Endothelial cell of umbilical vein (primary cell): ENCODE results near the gene ACER1.

Experiments used
- EZH2 ChIP-seq: IDR thresholded peaks from 2 replicates; pipeline ENCODE4 v1.6.1; 2012; ENCODE audit warnings: borderline replicate concordance, low read depth, mild to moderate bottlenecking, moderate library complexity, low read length, inconsistent platforms; ENCODE audit not compliant: severe bottlenecking
- GATA2 ChIP-seq: IDR thresholded peaks from 2 replicates; pipeline ENCODE4 v1.7.0; 2011; ENCODE audit warnings: low read depth, mild to moderate bottlenecking, moderate library complexity, mixed read lengths, low read length; ENCODE audit not compliant: insufficient read length, insufficient read depth
- MYC ChIP-seq: IDR thresholded peaks from one replicate; pipeline ENCODE4 v1.6.1; 2011; ENCODE audit warnings: mild to moderate bottlenecking, low read depth, low read length
- POLR2A ChIP-seq: IDR thresholded peaks from 2 replicates; pipeline ENCODE4 v1.6.1; 2012; ENCODE audit warnings: low read depth, mild to moderate bottlenecking, control low read depth, low read length
- TF ChIP-seq, protein P1 (sequence below), 2 donors: IDR thresholded peaks; 1 replicate in 1 of 2; 2 replicates in 1 of 2; pipeline ENCODE4 v1.5.1; 2011; ENCODE audit warnings: low read length in 2 of 2, mild to moderate bottlenecking in 2 of 2, moderate library complexity in 2 of 2, control low read depth in 1 of 2, inconsistent platforms in 1 of 2, low read depth in 1 of 2; ENCODE audit not compliant: insufficient read depth in 1 of 2; ENCODE audit errors: extremely low read depth in 1 of 2

- TF ChIP-seq GATA2 (no peak), MYC (no peak), EZH2 (no peak), POLR2A (no peak)
- TF ChIP-seq, protein P1, sequence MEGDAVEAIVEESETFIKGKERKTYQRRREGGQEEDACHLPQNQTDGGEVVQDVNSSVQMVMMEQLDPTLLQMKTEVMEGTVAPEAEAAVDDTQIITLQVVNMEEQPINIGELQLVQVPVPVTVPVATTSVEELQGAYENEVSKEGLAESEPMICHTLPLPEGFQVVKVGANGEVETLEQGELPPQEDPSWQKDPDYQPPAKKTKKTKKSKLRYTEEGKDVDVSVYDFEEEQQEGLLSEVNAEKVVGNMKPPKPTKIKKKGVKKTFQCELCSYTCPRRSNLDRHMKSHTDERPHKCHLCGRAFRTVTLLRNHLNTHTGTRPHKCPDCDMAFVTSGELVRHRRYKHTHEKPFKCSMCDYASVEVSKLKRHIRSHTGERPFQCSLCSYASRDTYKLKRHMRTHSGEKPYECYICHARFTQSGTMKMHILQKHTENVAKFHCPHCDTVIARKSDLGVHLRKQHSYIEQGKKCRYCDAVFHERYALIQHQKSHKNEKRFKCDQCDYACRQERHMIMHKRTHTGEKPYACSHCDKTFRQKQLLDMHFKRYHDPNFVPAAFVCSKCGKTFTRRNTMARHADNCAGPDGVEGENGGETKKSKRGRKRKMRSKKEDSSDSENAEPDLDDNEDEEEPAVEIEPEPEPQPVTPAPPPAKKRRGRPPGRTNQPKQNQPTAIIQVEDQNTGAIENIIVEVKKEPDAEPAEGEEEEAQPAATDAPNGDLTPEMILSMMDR (IDR thresholded peaks at IDR 0.05; ENCODE audit: extremely low read depth in 1 of 2, insufficient read depth in 1 of 2, low read depth in 1 of 2, low read length in 2 of 2), result no peak
Measured at GRCh38 chr19:6324757-6325156, 8.7 kb downstream of the ACER1 start.
